GM12878 (cell line): Measurements from ENCODE around the gene OR2B2. TPM values are rescaled to one million over a fixed set of nuclear protein-coding genes. Genes with fewer than 3 reads are reported as not detected.

Experiments
- KAT2A ChIP-seq: conservative IDR thresholded peaks from 2 replicates; pipeline ENCODE4 v1.6.1; 2011; ENCODE audit warnings: low read depth, low read length; ENCODE audit not compliant: control insufficient read depth
- POLR2AphosphoS5 ChIP-seq: IDR thresholded peaks from 2 replicates; pipeline ENCODE4 v1.6.1; 2011; ENCODE audit warnings: mild to moderate bottlenecking, low read length, inconsistent platforms
- SMAD5 ChIP-seq: IDR thresholded peaks from 2 replicates; pipeline ENCODE4 v1.6.1; 2016; ENCODE audit warnings: antibody characterized with exemption, low read depth
- SPI1 ChIP-seq: IDR thresholded peaks from 2 replicates; pipeline ENCODE4 v1.6.1; 2011; ENCODE audit warnings: low read depth, mild to moderate bottlenecking, low read length, moderate library complexity, borderline replicate concordance; ENCODE audit not compliant: insufficient read depth
- STAT3 ChIP-seq: IDR thresholded peaks from 2 replicates; pipeline ENCODE4 v1.6.1; 2011; ENCODE audit warnings: low read depth, low read length, improper control_type of control experiment
- TCF3 ChIP-seq: IDR thresholded peaks from 2 replicates; pipeline ENCODE4 v1.6.1; 2012; ENCODE audit warnings: low read depth, mild to moderate bottlenecking, low read length, borderline replicate concordance; ENCODE audit not compliant: insufficient read depth
- polyA plus RNA-seq, 11 experiments: library from polyadenylated mRNA; depleted of rRNA in 4 of 11; unstranded in 6 of 11; stranded (reverse) in 5 of 11; fragments of >200 nt; fragmentation: Nextera tagmentation in 4 of 11; fragmentation: Illumina TruSeq in 1 of 11; extraction: Ambion mirVana in 4 of 11; extraction: Trizol in 1 of 11; gene quantifications; 1 replicate in 1 of 11; 2 replicates in 10 of 11; pipeline versions ENCODE4 v1.2.1 to v1.2.3, GENCODE V29; 2011 to 2016; ENCODE audit warnings: inconsistent platforms in 2 of 11, missing spikeins in 2 of 11, low read depth in 1 of 11
- total RNA-seq, 4 experiments: library from RNA; depleted of rRNA in 3 of 4; stranded (reverse); fragments of >200 nt in 3 of 4; fragmentation: Illumina TruSeq in 1 of 4; extraction: Trizol in 1 of 4; gene quantifications; 2 replicates each; pipeline versions ENCODE4 v1.2.1 to v1.2.3, GENCODE V29; 2013 to 2021
- TF ChIP-seq, protein P1 (sequence below): fragments of 450-650 bp; IDR thresholded peaks from 2 replicates; pipeline ENCODE4 v1.6.1; 2017; ENCODE audit warnings: antibody characterized with exemption, mild to moderate bottlenecking, moderate library complexity
- TF ChIP-seq, protein P2 (sequence below): IDR thresholded peaks from 2 replicates; pipeline ENCODE4 v1.6.1; 2012; ENCODE audit warnings: improper control_type of control experiment, low read depth, low read length; ENCODE audit not compliant: insufficient replicate concordance
- TF ChIP-seq, protein P3 (sequence below): fragments of 150-350 bp; IDR thresholded peaks from 2 replicates; pipeline ENCODE4 v1.6.1; 2016; ENCODE audit warnings: low read depth, low read length

The OR2B2 gene
- total and polyA plus RNA-seq, 10 of the 15 experiments (the other 5 are each of a cell fraction or from before 2014, with no cell fraction given), result not detected

DNA sequence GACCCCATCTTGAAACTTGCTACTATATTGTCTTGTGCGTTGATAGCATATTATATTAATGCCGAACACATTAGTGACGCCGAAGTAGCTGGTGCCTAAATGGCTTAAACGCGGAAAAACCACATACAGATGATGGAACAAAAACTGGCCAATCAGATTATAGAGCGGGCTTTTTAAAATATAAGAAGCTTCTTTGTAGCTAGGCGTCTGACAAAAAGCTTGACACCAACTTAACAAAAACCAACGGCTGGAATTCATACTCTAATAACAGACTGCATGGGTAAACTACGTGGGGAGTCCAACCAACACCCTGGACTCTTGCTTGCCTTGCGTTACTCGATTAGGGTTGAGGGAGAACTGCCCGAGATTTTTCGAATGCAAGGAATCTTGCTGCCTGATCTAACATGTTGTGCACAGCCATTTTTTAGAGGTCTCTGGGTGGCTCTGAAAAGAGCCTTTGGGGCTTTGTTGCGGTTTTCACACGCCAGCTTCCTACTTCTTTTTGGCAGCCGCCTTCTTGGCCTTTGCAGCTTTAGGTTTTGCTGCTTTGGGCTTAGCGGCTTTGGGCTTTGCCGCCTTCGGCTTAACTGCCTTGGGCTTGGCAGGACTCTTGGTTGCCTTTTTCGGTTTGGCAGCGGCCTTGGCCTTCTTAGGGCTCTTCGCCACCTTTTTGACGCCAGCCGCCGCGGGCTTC lies 45.7 kb downstream of the OR2B2 start (continued):
- TF ChIP-seq, protein P1, sequence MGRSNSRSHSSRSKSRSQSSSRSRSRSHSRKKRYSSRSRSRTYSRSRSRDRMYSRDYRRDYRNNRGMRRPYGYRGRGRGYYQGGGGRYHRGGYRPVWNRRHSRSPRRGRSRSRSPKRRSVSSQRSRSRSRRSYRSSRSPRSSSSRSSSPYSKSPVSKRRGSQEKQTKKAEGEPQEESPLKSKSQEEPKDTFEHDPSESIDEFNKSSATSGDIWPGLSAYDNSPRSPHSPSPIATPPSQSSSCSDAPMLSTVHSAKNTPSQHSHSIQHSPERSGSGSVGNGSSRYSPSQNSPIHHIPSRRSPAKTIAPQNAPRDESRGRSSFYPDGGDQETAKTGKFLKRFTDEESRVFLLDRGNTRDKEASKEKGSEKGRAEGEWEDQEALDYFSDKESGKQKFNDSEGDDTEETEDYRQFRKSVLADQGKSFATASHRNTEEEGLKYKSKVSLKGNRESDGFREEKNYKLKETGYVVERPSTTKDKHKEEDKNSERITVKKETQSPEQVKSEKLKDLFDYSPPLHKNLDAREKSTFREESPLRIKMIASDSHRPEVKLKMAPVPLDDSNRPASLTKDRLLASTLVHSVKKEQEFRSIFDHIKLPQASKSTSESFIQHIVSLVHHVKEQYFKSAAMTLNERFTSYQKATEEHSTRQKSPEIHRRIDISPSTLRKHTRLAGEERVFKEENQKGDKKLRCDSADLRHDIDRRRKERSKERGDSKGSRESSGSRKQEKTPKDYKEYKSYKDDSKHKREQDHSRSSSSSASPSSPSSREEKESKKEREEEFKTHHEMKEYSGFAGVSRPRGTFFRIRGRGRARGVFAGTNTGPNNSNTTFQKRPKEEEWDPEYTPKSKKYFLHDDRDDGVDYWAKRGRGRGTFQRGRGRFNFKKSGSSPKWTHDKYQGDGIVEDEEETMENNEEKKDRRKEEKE, result peak; percentile 35; the same call in 1 of the 2 replicates
- TF ChIP-seq POLR2AphosphoS5 (peak; percentile 99), STAT3 (no peak), SMAD5 (peak; percentile 63; the same call in 1 of the 2 replicates), SPI1 (no peak), KAT2A (peak; percentile 84), TCF3 (peak; percentile 78; the same call in 1 of the 2 replicates)
- TF ChIP-seq, protein P2, sequence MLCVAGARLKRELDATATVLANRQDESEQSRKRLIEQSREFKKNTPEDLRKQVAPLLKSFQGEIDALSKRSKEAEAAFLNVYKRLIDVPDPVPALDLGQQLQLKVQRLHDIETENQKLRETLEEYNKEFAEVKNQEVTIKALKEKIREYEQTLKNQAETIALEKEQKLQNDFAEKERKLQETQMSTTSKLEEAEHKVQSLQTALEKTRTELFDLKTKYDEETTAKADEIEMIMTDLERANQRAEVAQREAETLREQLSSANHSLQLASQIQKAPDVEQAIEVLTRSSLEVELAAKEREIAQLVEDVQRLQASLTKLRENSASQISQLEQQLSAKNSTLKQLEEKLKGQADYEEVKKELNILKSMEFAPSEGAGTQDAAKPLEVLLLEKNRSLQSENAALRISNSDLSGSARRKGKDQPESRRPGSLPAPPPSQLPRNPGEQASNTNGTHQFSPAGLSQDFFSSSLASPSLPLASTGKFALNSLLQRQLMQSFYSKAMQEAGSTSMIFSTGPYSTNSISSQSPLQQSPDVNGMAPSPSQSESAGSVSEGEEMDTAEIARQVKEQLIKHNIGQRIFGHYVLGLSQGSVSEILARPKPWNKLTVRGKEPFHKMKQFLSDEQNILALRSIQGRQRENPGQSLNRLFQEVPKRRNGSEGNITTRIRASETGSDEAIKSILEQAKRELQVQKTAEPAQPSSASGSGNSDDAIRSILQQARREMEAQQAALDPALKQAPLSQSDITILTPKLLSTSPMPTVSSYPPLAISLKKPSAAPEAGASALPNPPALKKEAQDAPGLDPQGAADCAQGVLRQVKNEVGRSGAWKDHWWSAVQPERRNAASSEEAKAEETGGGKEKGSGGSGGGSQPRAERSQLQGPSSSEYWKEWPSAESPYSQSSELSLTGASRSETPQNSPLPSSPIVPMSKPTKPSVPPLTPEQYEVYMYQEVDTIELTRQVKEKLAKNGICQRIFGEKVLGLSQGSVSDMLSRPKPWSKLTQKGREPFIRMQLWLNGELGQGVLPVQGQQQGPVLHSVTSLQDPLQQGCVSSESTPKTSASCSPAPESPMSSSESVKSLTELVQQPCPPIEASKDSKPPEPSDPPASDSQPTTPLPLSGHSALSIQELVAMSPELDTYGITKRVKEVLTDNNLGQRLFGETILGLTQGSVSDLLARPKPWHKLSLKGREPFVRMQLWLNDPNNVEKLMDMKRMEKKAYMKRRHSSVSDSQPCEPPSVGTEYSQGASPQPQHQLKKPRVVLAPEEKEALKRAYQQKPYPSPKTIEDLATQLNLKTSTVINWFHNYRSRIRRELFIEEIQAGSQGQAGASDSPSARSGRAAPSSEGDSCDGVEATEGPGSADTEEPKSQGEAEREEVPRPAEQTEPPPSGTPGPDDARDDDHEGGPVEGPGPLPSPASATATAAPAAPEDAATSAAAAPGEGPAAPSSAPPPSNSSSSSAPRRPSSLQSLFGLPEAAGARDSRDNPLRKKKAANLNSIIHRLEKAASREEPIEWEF, result no peak
- TF ChIP-seq, protein P3, sequence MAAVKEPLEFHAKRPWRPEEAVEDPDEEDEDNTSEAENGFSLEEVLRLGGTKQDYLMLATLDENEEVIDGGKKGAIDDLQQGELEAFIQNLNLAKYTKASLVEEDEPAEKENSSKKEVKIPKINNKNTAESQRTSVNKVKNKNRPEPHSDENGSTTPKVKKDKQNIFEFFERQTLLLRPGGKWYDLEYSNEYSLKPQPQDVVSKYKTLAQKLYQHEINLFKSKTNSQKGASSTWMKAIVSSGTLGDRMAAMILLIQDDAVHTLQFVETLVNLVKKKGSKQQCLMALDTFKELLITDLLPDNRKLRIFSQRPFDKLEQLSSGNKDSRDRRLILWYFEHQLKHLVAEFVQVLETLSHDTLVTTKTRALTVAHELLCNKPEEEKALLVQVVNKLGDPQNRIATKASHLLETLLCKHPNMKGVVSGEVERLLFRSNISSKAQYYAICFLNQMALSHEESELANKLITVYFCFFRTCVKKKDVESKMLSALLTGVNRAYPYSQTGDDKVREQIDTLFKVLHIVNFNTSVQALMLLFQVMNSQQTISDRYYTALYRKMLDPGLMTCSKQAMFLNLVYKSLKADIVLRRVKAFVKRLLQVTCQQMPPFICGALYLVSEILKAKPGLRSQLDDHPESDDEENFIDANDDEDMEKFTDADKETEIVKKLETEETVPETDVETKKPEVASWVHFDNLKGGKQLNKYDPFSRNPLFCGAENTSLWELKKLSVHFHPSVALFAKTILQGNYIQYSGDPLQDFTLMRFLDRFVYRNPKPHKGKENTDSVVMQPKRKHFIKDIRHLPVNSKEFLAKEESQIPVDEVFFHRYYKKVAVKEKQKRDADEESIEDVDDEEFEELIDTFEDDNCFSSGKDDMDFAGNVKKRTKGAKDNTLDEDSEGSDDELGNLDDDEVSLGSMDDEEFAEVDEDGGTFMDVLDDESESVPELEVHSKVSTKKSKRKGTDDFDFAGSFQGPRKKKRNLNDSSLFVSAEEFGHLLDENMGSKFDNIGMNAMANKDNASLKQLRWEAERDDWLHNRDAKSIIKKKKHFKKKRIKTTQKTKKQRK, result no peak
